RKO (cell line): ENCODE results near the gene NKAIN4.

Source experiments
- DNase-seq: peaks from one replicate; pipeline ENCODE4 v3.0.0-alpha.2; 2016; ENCODE audit warnings: low spot score

The NKAIN4 gene

DNA sequence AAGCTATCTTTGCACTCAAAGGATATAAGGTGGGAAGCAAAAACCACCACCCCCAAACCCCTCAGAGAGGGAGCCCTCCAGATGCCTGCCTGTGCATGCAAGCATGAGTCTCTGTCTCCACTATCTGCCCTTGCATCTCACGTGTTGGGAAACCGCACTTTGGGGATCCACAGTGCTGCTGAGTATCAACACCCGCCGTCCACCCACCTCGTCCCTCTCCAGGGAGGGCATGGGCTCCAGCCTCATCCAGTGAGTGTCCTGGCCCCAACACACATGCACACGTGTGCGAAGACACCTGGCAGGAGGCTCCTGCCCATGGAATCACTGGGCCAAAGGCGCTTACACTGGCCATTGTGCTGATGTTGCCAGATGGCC, 34.8 kb downstream of the NKAIN4 start:
- no peak for DNase-seq

DNA sequence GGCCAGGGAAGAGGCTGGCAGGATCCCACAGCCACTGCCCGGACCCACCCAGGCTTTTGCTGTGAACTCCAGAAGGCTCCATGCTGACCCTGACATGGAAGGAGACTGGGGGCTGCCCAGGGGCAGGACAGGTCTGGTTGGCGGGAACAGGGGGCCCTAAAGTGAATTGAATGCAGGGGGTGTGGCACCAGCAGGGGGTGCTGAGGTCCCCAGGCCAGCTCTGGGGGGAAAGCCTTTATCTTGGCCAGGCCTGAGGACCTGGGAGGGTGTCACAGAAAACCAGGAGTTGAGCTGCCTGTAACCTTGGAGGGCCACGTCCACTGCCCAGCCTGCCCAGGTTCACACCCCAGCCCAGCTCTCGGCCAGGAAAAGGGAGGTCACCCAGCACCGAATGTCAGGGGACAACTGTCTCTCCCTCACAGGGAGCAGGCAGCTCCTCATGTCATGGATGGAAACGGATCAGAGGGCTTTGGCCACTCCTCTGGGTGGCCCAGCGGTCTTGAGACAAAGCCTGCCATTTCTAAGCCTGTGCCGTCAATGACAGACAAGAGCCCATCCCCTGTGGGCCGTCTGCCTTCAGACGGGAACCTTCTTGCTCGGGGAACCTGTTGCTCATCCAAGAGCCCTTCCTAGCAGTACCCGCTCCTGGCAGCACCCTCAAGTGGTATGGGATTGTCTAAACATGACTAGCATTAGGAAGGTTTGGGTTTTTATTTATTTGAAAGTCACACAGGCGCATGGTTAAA, 35.4 kb downstream of the NKAIN4 start:
- no peak for DNase-seq

DNA sequence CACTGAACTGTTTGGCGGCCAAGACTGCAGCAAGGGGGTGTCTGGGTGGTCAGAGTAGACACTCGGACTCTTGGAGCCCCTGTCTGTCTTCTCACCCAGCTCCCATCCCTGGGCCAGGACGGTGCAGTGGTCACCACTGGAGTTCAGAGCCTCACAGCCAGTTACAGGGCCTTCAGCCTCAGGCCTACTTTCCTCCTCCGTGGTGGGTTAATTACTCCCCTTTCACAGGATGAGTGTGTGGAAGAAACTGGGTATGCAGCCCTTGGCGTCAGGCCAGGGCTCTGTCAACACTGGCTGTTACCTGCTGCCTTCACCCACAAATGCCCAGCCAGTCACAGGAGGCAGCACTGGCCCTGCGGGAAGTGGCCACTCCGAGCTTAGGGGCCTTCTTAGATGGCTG, 36.6 kb downstream of the NKAIN4 start:
- no peak for DNase-seq

DNA sequence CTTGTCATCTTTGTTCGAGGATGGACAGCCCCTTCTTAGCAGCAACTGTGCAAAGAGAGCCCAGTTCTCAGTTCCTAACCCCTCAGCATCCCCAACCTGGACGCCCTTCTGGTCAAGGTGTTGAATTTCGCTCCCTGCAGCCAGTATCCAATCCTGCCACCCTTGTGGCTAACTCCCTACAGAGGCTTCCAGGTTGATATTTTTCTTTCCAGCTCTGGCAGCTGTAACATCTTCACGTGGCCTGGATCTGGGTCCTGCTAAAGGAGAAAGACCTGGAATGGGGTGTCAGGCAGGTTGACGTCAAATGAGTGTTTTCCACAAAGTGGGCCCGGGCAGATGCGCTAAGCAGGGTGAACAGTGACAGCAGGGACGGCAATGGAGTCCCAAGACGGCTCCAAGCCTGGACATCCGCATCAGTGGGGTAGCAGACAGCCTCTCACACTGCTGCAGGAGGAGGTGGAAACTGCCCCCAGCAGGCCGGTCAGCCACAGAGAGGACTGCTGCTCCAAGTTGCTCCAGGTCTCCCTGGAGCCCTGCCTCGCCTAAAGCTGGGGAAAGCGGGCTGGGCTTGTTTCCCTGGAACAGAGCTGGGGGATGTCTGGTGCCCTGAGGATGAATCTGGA, 37.3 kb downstream of the NKAIN4 start:
- no peak for DNase-seq

DNA sequence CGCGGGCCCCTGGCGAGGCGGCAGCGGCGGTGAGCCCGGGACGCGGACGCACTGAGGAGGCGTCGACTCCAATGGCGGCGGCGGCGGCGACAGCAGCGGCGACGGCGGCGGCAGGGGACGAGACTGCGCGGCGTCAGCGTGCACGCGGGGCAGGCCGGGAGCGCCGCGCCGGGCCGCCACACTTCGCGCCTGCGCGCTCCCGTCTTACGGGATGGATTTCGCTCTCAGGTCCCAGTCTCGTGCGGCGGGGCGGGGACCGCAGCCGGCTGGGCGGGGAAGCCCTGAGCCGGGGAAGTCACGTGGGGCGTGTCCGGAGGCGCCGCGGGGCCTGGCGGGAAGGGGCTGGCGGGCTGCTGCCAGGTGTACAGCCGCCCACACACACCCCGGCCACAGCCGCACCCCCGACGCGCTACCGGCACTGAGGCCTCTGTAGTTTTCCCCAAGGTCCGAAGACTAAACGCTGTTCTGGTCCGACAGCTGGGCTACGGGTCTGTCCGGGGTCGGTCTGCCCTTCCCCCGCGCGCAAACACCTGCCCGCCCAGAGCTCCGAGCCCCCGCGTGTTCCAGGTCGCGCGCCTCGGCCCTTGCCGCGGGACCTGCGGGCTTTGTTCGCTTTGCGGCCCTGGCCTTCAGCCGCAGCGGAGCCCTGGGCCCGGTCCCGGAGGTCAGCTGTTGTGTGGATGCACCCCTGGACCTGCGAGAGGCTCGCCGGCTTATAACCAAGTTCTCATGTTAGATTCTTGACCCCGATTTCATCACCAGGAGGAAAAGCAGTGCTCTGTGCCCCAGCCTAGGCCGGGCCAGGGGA, 38.0 kb downstream of the NKAIN4 start, which contains the start of gene YTHDF1:
YTHDF1 (minus strand) TSS at position 91 of the 808 bp plus-strand sequence. CDS start 239 bp downstream, outside the sequence.
- DNase-seq: peak; percentile 98

DNA sequence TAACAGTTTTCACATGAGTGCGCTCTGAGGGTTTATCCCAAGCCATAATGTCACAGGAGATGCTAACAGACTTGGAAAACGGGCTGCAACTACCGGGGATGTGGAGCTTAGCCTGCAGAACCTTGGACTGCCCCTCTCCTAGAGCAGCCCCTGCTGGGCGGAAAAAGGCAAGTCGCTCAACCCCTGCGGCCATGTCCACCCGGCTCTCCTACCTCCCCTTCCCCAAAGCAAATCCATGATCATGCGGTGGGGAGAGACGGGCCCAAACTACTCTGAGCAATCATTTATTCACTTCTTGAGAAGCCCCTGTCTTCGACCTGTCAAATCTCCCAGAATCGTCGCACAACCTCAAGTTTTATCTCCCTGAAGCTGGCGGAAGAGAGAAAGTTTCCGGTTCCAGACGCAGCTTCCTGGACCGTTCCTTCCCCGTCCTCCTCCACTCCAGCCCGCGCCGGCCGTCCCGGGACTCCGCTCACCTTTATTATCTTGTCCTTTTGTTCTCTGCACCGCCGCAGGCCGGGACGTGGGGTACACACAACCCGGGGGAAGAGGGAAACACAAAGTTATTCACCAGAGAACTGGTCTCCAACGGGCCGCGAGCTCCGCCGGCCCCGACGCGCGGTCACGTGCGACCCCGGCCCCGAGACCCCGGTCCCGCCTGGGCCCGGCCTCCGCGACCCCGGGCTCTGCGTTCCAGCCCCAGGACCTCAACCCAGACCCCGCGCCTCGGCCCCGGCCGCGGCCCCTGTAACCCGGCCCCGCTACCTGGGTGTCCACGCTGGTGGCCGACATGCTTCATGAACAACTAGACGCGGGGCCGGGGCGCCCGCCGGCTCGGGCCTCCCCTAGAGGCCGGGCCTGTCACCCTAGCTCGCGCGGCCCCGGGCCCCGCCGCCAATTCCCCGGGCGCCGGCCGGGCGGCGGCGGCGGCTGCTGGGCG, 38.9 kb downstream of the NKAIN4 start:
- peak; percentile 84 for DNase-seq

DNA sequence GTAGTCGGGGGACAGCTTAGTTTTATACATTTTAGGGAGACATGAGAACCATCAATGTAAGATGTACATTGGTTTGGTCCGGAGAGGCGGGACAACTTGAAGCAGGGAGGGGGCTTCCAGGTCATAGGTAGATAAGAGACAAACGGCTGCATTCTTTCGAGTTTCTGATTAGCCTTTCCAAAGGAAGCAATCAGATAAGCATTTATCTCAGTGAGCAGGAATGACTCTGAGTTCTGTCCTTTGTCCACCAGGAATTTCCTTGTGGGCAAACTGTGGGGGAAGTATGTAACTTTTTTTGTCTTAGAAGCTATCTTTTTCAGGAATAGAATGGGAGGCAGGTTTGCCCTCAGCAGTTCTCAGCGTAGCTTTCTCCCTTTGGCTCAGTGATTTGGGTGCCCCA, 39.7 kb downstream of the NKAIN4 start:
- no peak for DNase-seq

DNA sequence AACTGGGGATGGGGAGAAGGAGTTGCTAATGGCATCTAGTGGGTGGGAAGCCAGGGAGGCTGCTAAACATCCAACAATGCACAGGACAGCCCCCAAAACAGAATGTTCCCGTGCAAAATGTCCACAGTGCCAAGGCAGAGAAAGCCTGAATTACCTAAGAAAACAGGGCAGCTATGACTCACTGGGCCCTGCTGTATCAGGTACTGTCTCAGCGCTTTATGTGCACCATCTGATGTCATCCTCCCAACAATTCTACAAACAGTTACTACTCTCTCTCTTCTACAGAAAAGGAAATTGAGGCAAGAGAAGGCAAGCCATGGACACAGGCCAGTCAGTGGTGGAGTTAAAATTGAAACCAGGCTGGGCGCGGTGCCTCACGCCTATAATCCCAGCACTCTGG, 41.5 kb downstream of the NKAIN4 start:
- no peak for DNase-seq

DNA sequence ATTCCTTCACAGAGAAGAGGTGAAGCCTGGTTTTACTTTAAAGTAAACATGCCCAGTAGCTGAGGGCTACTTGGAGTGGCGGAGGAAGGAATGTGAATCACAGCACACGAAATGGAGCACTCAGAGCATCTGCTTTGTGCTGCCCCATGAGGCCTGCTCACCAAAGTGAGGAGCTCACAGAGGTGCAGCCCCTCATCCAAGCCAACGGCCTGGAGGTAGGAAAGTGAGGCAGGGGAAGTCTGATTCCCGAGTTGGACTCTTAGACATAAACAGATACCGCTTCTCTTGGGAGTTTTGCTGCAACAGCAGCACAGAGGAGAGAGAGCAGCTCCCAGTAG, 41.9 kb downstream of the NKAIN4 start:
- no peak for DNase-seq

DNA sequence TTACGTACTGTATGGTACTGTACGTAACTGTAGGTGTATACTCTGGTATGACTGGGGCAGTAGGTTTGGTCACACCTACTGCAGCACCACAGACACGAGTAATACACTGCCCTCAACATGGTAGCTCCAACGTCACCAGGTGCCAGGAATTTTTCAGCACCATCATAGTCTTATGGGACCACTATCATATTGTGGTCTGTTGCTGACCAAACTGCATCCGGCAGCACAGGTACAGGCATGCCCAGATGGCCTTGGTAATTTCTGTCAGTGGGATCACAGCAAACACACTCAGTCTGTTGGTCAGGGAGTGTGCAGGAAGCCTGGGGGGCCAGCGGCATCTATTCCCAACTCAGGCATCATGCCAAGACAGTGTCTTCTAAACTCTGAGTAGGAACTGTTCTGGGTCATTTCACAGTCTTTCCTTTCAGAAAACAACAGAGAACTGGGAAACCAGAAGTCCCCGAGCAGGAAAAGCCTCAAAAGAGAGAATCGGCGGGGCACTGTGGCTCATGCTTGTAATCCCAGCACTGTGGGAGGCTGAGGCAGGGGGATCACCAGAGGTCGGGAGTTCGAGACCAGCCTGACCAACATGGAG, 44.2 kb downstream of the NKAIN4 start:
- DNase-seq: no peak

DNA sequence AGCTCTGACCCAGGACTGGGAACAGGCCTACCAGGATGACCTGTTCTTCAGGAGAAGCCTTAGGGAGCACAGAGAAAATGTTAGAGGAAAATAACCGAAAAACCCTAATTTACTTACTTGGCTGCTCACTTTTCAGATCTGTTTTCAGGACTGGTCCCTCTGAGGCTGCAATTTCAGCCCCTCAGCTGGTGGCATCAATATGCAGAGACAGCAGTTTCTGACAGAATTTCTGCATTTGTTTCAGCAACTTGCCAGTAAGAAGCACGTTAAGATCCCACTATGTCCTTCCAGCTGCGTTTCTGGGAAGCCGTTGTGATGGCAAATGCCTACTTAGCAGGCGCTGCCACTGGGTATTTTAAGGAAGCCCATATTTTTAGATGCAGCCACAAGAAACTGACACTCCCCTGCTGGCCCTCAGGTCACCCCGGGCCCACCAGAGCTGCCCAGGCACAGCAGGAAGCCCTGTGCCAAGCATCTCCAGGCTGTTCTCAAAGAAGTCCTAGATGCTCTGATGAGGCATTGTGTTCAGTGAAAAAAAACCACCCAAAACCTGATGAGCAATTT, 45.8 kb downstream of the NKAIN4 start:
- DNase-seq: no peak

DNA sequence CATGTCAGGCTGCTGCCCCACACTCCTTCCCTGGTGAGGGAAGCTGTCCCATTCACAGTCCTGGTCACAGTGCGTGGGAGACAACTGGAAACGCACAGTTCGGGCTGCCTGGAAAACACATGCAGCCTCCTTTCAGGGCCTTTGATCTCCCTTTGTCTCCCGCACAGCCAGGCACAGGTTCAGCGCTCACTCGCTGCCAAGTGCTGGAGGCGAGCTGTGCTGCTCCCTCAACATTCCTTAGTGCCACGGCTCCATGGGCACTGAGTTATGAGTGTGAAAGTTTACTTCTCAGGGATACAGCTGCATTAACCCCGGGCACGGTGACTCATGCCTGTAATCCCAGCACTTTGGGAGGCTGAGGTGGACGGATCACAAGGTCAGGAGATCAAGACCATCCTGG, 47.4 kb downstream of the NKAIN4 start:
- DNase-seq: no peak

DNA sequence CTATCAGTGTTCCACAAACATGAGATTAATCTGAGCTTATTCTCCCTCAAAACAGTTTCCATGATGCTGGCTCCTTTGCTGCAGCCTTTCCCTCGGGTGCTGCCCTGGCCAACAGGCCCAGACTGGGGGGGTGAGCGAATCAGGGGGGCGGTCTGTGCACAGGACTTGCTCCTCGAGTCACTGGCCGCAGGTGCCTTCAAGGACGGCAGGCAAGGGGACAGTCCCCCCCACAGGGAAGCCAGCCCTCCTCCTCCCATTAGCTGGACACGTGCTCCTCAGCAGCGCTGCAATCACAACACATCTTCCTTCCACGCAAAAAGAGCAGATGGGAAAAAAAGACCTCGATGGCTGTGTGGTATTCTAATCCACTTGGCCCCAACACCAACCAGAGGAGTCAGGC, 48.4 kb downstream of the NKAIN4 start:
- no peak for DNase-seq

DNA sequence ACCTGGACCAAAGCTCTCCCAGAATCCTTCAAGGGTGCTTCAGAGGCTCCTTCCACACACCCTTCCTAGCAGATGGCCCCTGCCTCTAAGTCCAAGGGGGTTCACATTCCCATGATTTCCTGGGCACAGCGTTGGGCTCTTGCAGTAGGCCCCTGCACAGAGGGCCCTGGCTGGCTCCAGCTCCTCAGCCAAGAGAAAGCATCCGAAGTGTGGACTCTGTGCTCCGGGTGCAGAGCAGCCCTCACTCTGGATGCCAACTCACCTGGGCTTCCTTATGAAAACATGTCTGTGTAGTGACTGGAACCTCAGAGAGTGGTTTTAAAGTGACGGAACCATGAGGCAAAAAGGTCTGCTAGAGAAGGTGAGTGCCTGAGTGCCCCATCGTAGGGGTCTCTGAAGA, 49.9 kb downstream of the NKAIN4 start:
- no peak for DNase-seq

DNA sequence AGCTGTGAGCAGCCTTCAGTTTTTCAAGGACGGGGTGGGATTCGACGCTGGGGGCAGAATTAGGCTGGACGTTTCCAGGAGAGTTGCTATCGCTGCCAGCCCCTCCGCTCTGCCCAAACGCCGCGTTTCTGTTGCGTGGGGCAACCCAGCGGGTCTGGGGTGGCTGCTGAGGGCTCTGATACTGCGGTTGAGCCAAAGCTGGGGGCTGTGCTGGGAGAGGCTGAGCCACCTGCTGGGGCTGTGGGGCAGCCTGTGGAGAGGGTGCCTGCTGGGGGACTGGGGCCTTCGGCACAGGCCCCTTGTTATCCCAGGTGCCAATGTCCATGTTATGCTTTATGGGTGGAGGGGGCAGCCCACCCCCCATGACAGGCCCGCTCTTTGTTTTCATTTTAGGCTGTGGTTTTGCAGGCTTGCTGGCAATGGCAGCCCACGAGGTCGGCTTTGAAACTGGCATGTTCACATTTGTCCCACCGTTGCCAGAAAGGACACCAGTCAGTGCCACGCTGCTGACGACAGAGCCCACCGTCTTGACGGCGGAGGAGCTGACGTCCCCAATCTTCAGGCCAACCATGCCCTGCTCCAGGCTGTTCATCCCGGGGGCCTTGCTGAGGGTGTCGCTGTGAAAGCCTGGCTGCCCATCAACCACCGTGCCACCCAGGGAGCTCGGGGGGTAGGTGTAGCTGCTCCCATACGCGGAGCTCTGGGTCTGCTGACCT, 51.3 kb downstream of the NKAIN4 start:
- DNase-seq: no peak

DNA sequence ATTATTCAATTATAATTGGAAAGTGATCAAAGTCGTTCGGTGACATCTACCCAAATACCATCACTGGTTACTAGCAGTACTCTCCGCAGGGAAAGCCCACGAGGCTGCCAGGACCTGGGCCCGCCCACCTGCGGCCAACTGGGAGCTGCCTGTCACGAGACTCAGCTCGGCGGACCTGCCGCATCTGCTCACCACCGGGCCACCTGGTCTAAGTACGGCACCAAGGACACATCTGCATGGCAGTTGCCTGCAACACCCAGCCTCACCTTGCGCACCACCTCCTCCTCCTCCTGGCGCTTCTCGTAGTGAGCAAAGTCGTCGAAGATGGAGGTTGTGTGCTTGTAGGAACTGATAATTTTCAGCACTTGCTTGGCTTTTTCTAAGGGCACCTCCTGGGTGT, 52.2 kb downstream of the NKAIN4 start:
- no peak for DNase-seq

DNA sequence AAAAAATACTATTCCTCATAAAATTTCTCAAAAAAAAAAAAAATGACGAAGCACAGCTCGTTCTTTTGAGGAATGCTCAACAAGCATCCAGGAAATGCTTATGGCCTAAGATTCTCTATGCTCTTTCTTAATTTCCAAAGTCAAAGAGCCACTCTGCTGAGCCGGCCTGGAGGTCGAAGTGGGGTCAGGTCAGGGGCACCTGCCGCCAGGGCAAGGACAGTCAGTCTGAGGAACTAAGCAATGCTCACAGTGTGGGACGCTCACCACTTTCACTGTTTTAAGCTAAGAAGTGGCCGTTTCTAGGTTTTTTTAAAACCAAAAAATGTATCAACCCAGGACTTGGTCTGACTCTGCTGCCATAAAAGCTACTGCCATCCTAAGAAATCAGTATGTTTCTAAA, 55.7 kb downstream of the NKAIN4 start:
- DNase-seq: no peak

DNA sequence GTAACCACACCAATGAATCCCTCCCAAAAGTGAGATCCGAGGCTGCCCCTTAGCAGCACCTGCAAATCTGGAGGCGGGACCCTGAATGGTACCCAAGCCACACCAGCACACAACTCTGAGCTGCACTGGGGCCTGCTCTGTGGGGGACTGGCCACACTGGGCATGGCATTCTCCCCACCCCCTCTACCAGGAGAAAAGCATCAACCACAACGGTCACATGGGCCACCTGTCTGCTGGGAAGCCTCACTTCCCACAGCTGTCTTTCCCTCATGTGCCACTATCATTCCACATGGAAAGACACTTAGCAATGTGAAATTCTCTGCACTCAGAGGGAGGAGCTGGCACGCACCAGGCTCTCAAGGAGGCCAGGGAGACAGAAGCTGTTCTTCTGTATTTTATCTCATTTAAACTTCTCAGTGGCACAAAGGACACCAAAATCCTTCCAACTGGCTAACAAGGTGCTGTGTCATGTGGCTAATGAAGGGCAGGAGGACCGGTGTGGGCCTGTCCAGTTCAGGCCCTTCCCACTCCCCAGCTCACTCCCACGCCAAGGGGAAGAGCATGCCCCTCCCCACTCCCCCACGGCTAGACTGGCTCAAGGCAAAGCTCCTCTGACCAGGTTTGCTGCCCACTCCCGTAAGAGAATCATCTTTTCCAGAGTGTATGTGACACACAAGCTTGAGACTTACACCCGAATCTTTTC, 57.3 kb downstream of the NKAIN4 start:
- DNase-seq: no peak

DNA sequence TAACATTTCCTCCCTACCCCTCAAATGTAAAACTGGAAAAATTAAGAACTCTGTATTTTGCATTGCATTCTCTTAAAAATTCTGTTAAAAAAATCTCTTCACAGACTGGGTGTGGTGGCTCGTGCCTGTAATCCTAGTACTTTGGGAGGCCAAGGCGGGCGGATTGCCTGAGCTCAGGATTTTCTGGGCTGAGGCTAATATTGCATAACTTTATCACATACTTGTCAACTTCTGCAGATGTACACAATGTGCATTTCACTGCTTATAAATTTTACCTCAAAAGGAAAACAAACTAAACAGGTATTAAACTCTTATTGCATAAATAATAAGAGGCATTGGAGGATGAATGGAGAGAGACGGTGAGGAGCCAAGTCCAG, 59.5 kb downstream of the NKAIN4 start:
- DNase-seq: no peak
